Measurements from ENCODE around the gene LMCD1. TPM values are rescaled to one million over a fixed set of nuclear protein-coding genes. Genes with fewer than 3 reads are reported as not detected.

Gene LMCD1
- total RNA-seq, 1 experiment from 2014 or later: 23.9 TPM

DNA sequence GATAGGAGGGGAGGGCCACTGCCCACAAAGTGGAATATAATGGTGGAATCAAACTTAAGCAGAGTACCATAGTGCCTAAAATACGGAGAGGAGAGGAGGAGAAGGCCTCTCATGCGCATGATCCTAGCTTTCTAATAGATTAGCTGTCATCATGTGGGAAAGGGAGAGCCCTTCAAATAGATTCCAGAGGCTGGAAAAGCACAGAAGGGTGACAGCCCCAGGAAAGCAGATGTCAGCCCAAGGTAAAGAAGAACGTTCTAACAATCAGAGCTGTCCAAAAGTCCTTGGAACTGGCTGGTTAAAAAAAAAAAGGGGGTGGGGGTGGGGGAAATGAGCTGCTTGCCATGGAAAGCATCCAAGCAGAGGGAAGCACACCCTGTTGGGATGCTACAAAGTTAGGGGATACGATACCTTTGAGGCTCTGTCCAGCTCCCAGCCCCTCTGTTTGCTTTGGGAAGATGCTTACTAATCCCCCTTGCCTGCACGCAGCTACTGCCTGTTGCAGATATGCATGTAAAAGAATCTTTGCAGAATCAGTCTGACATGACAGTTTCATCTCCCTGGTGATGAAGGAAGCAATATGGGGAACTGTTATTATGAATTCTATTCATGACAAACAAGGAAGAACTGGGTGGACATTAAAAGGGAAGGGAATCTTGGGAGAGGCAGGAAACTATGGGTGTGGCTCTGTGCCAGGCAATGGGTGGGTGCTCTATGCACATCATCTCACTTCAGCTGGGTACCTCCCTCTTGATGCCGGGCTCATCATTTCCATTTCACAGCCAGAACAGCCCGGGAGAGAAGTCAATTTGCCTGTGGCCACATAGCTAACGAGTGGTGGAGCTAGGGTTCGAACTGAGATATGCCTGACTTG, 10.1 kb upstream of the LMCD1 start:
- BruUV-seq (replicated peaks): no TSS peak
- POLR2A ChIA-PET: interaction anchor here (1.6 kb wide), 1 partner anchor 10 kb away, joined by 14 read pairs; the partner anchor contains the start of gene LMCD1
- peaks cover 6% of the 10 kb centered on the region for H3K36me3 Mint-ChIP-seq (ENCODE audit: insufficient read depth, unreplicated experiment)

DNA sequence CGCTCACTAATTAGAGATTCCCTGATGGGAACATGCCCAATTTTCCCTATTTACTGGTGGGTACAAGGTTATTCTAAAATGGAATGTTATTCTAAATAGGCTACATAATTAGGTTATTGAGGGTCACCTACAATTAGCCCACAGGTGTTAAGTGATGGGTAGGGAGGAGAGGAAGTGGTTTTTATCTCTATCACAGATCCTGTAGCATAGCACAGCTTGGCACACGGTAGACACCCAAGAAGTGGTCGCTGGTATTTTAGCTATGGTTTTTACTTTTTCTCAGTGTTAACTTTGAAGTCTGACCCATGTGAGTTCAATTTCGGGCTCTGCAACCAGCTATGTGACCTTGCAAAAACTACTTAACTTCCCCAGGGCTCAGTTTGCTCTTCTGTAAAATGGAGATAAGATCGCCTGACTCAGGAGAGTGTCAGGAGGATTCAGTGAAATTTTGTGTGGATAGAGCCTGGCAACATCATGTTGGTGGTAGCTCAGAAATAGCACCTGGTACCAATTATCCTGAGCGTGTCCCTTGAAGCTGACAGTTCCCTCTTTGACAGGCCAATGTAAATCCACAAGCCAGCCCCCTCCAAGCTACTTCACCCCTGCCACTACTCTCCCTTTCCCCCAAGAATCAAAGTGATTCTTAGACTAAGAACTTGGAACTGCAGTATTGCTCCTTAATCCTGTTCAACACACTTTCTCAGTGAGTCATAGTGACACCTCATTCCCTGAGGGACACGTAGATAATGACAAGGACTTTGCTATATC, 8.7 kb upstream of the LMCD1 start:
- no peak for DNase-seq
- intact Hi-C loops (cut with micrococcal nuclease; ENCODE audit: unreplicated experiment): loop anchor here (1.0 kb wide), 1 partner anchor 8 kb away; the partner anchor contains the start of gene LMCD1
- Mint-ChIP-seq H3K4me3 (ENCODE audit: unreplicated experiment) (peak overlapping the region; percentile 9), H3K36me3 (ENCODE audit: insufficient read depth, unreplicated experiment) (no peaks in the 10 kb centered on the region), H3K27me3 (ENCODE audit: insufficient read depth, unreplicated experiment) (no peaks in the 10 kb centered on the region), H3K9me3 (ENCODE audit: unreplicated experiment) (no peaks in the 10 kb centered on the region), H3K4me1 (ENCODE audit: low read depth, unreplicated experiment) (peaks cover 49% of the 10 kb centered on the region), H3K27ac (ENCODE audit: unreplicated experiment) (peak overlapping the region; percentile 82)
- H3K4me3 ChIP-seq (ENCODE audit: low read depth, low read length): no peak overlapping the region
- no peaks in the 10 kb centered on the region for H3K27me3 ChIP-seq (replicated peaks; ENCODE audit: control insufficient read depth, insufficient read depth, low read length)
- CTCF ChIA-PET: interaction anchor here (1.2 kb wide), 1 partner anchor 9 kb away, joined by 6 read pairs; the partner anchor contains the start of gene LMCD1
- POLR2A ChIA-PET: no interaction called here
- no peaks in the 10 kb centered on the region for H3K36me3 ChIP-seq (ENCODE audit: control insufficient read depth, insufficient read depth, low read length)
- no peaks in the 10 kb centered on the region for H3K9me3 ChIP-seq
- BruUV-seq (replicated peaks): TSS peak; percentile 53
- TF ChIP-seq, protein P1, sequence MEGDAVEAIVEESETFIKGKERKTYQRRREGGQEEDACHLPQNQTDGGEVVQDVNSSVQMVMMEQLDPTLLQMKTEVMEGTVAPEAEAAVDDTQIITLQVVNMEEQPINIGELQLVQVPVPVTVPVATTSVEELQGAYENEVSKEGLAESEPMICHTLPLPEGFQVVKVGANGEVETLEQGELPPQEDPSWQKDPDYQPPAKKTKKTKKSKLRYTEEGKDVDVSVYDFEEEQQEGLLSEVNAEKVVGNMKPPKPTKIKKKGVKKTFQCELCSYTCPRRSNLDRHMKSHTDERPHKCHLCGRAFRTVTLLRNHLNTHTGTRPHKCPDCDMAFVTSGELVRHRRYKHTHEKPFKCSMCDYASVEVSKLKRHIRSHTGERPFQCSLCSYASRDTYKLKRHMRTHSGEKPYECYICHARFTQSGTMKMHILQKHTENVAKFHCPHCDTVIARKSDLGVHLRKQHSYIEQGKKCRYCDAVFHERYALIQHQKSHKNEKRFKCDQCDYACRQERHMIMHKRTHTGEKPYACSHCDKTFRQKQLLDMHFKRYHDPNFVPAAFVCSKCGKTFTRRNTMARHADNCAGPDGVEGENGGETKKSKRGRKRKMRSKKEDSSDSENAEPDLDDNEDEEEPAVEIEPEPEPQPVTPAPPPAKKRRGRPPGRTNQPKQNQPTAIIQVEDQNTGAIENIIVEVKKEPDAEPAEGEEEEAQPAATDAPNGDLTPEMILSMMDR (IDR thresholded peaks at IDR 0.05; ENCODE audit: insufficient read depth in 1 of 2, low read depth in 1 of 2, low read length in 1 of 2, severe bottlenecking in 1 of 2, unreplicated experiment in 1 of 2): no peak
- H3K4me1 ChIP-seq: peaks cover 70% of the 10 kb centered on the region

More for the DNA sequence above, 10.1 kb upstream of the LMCD1 start:
- H3K4me3 Mint-ChIP-seq (ENCODE audit: unreplicated experiment): no peak overlapping the region
- DNase-seq: no peak
- no peaks in the 10 kb centered on the region for H3K9me3 ChIP-seq
- H3K4me1 Mint-ChIP-seq (ENCODE audit: low read depth, unreplicated experiment): peaks cover 47% of the 10 kb centered on the region
- no peak overlapping the region for H3K4me3 ChIP-seq (ENCODE audit: low read depth, low read length)
- H3K9me3 Mint-ChIP-seq (ENCODE audit: unreplicated experiment): no peaks in the 10 kb centered on the region
- TF ChIP-seq, protein P1 (IDR thresholded peaks at IDR 0.05; ENCODE audit: insufficient read depth in 1 of 2, low read depth in 1 of 2, low read length in 1 of 2, severe bottlenecking in 1 of 2, unreplicated experiment in 1 of 2): no peak
- peaks cover 68% of the 10 kb centered on the region for H3K4me1 ChIP-seq
- CTCF ChIA-PET: interaction anchor here (0.7 to 0.9 kb wide), 2 partner anchors 10 to 127 kb away, joined by 3 to 6 read pairs; partner anchors contain the start of gene LMCD1
- no peaks in the 10 kb centered on the region for H3K36me3 ChIP-seq (ENCODE audit: control insufficient read depth, insufficient read depth, low read length)
- intact Hi-C loops (cut with micrococcal nuclease; ENCODE audit: unreplicated experiment): no loop called here
- H3K27ac Mint-ChIP-seq (ENCODE audit: unreplicated experiment): peak overlapping the region; percentile 82
- H3K27me3 ChIP-seq (replicated peaks; ENCODE audit: control insufficient read depth, insufficient read depth, low read length): no peaks in the 10 kb centered on the region
- no peaks in the 10 kb centered on the region for H3K27me3 Mint-ChIP-seq (ENCODE audit: insufficient read depth, unreplicated experiment)

DNA sequence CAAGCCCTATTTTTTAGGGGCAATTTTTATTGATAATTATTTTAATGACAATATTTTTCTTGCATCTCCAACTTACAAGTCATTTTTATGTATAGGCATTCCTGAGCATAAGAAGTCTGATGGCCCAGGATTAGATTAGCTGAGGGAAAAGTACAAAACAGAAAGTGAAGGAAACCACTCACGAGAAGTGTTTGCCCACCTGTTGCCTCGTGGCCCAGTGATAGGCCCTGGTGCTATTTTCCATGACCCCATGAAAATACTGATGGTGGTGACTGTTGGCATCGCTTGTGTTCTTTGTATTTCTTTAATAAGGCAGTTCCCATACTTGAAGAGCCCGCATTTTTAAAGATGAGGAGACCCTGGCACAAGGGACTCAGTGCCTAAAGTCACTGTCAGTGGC, 7.9 kb upstream of the LMCD1 start:
- no peak for DNase-seq
- no peaks in the 10 kb centered on the region for H3K9me3 ChIP-seq
- no peaks in the 10 kb centered on the region for H3K9me3 Mint-ChIP-seq (ENCODE audit: unreplicated experiment)
- peaks cover 74% of the 10 kb centered on the region for H3K4me1 ChIP-seq
- ChIA-PET POLR2A (no interaction called here), CTCF (interaction anchor here (1.2 kb wide), 1 partner anchor 8 kb away, joined by 6 read pairs; the partner anchor contains the start of gene LMCD1)
- no peaks in the 10 kb centered on the region for H3K27me3 ChIP-seq (replicated peaks; ENCODE audit: control insufficient read depth, insufficient read depth, low read length)
- peaks cover 58% of the 10 kb centered on the region for H3K4me1 Mint-ChIP-seq (ENCODE audit: low read depth, unreplicated experiment)
- intact Hi-C loops (cut with micrococcal nuclease; ENCODE audit: unreplicated experiment): loop anchor here (1.0 kb wide), 1 partner anchor 8 kb away; the partner anchor contains the start of gene LMCD1
- BruUV-seq (replicated peaks): TSS peak; percentile 52
- TF ChIP-seq, protein P1 (IDR thresholded peaks at IDR 0.05; ENCODE audit: insufficient read depth in 1 of 2, low read depth in 1 of 2, low read length in 1 of 2, severe bottlenecking in 1 of 2, unreplicated experiment in 1 of 2): no peak
- no peak overlapping the region for H3K4me3 ChIP-seq (ENCODE audit: low read depth, low read length)
- H3K27ac Mint-ChIP-seq (ENCODE audit: unreplicated experiment): peak overlapping the region; percentile 82
- no peaks in the 10 kb centered on the region for H3K27me3 Mint-ChIP-seq (ENCODE audit: insufficient read depth, unreplicated experiment)
- H3K4me3 Mint-ChIP-seq (ENCODE audit: unreplicated experiment): no peak overlapping the region
- H3K36me3 Mint-ChIP-seq (ENCODE audit: insufficient read depth, unreplicated experiment): no peaks in the 10 kb centered on the region
- no peaks in the 10 kb centered on the region for H3K36me3 ChIP-seq (ENCODE audit: control insufficient read depth, insufficient read depth, low read length)
